Left lung (tissue), 14 donors: ENCODE results near the gene SLX1B. TPM values are rescaled to one million over a fixed set of nuclear protein-coding genes. Genes with fewer than 3 reads are reported as not detected.
A peak's percentile ranks its signal among the peaks of the same experiment; 100 is the strongest.
"Not testable (repeated sequence)": the region's sequence is repeated elsewhere in the genome, so short reads cannot be mapped to it uniquely, and the experiment has no call there.

ENCODE experiments used
- ATAC-seq: fragments of 200-7000 bp; cut with Tn5 transposase; one replicate; pipeline ENCODE4 v1.9.1; 2020; ENCODE audit warnings: moderate library complexity
- DNase-seq, 4 donors: peaks; one replicate each; pipeline ENCODE4 v3.0.0-alpha.2; 2013 to 2020
- H3K27ac ChIP-seq, 2 donors: fragments of 200-600 bp; sonication (generic) in 1 of 2; one replicate each; pipeline versions ENCODE4 v1.5.0 to v1.8.0; 2020 to 2021
- H3K27me3 ChIP-seq, 2 donors: fragments of 200-600 bp; sonication (generic) in 1 of 2; one replicate each; pipeline versions ENCODE4 v1.5.0 to v1.8.0; 2020 to 2021
- H3K36me3 ChIP-seq, 2 donors: fragments of 200-600 bp; sonication (generic) in 1 of 2; one replicate each; pipeline versions ENCODE4 v1.5.0 to v1.8.0; 2020 to 2021
- H3K4me1 ChIP-seq, 2 donors: fragments of 200-600 bp; one replicate each; pipeline ENCODE4 v1.8.0; 2021
- H3K4me3 ChIP-seq, 2 donors: fragments of 200-600 bp; sonication (generic) in 1 of 2; one replicate each; pipeline versions ENCODE4 v1.5.0 to v1.8.0; 2020 to 2021; ENCODE audit warnings: mild to moderate bottlenecking in 1 of 2
- H3K9me3 ChIP-seq, 2 donors: fragments of 200-600 bp; sonication (generic) in 1 of 2; one replicate each; pipeline versions ENCODE4 v1.5.0 to v1.8.0; 2020 to 2021
- intact Hi-C, 2 donors: fragments of 100-400 bp; cut with DNase I; formaldehyde crosslinking; loops; one replicate each; pipeline versions ENCODE4 v1.11.2 to v1.14.2; 2022
- long read RNA-seq, 12 donors: library from polyadenylated mRNA in 2 of 12; unstranded in 2 of 12; transcript quantifications; one replicate each; pipeline ENCODE4 v2.0.0 and lab custom pipeline, GENCODE V29; 2019 to 2026
- polyA plus RNA-seq, 6 donors: library from polyadenylated mRNA; unstranded; fragments of 120-200 nt; gene quantifications; one replicate each; pipeline ENCODE4 v1.2.1, GENCODE V29; 2013; ENCODE audit not compliant: insufficient read length in 6 of 6
- total RNA-seq, 2 donors: library from RNA; stranded (reverse); fragmentation: NEBNext Ultra II Directional; extraction: Animal tissue kit (Norgen Biotek cat#: 25700); gene quantifications; one replicate each; pipeline ENCODE4 v1.2.1, GENCODE V29; 2021
- donor health status: DM: no; HTN: yes; CAD: no.
- donor health status: DM: no; HTN: no; CAD: no.

SLX1B gene
- total RNA-seq = 10 to 100 TPM; 35.1 to 42.0 TPM
- polyA plus RNA-seq = 10 to 100 TPM in 3 of 6 donors, 1 to 10 TPM in 3; 2.0 to 19.9 (median 9.0) TPM
- long read RNA-seq, donor 1, transcript SLX1B-201 (6 exons, 1,165 nt) = major isoform, 11 of 12 reads
- long read RNA-seq, donor 1, partial matches to known transcripts = 0 of 12 reads
- long read RNA-seq, donor 1, other reads (novel, unspliced or antisense) = 0 of 12 reads
- long read RNA-seq, donor 2, transcript SLX1B-201 (6 exons, 1,165 nt) = major isoform, 7 of 9 reads
- long read RNA-seq, donor 2, partial matches to known transcripts = 0 of 9 reads
- long read RNA-seq, donor 2, other reads (novel, unspliced or antisense) = 0 of 9 reads
- long read RNA-seq, donor 3, partial matches to known transcripts = 0 of 3 reads
- long read RNA-seq, donor 3, other reads (novel, unspliced or antisense) = 0 of 3 reads
- long read RNA-seq, donor 4, transcript SLX1B-201 (6 exons, 1,165 nt) = major isoform, 41 of 48 reads
- long read RNA-seq, donor 4, partial matches to known transcripts = 5 of 48 reads
- long read RNA-seq, donor 4, other reads (novel, unspliced or antisense) = 0 of 48 reads
- long read RNA-seq, donor 5 = 0 reads
- long read RNA-seq, donor 6, transcript SLX1B-201 (6 exons, 1,165 nt) = major isoform, 8 of 8 reads
- long read RNA-seq, donor 6, partial matches to known transcripts = 0 of 8 reads
- long read RNA-seq, donor 6, other reads (novel, unspliced or antisense) = 0 of 8 reads
- long read RNA-seq, donor 7, partial matches to known transcripts = 0 of 3 reads
- long read RNA-seq, donor 7, other reads (novel, unspliced or antisense) = 0 of 3 reads
- long read RNA-seq, donor 8, transcript SLX1B-201 (6 exons, 1,165 nt) = major isoform, 6 of 6 reads
- long read RNA-seq, donor 8, partial matches to known transcripts = 0 of 6 reads
- long read RNA-seq, donor 8, other reads (novel, unspliced or antisense) = 0 of 6 reads
- long read RNA-seq, donor 9 = 0 reads
- long read RNA-seq, donor 10, transcript SLX1B-201 (6 exons, 1,165 nt) = major isoform, 42 of 46 reads
- long read RNA-seq, donor 10, partial matches to known transcripts = 1 of 46 reads
- long read RNA-seq, donor 10, other reads (novel, unspliced or antisense) = 2 of 46 reads
- long read RNA-seq, donor 11 = 0 reads
- long read RNA-seq, donor 12 = 0 reads

- H3K9me3 ChIP-seq, H3K36me3 ChIP-seq, intact Hi-C loops, H3K4me1 ChIP-seq, DNase-seq, H3K4me3 ChIP-seq, H3K27me3 ChIP-seq, H3K27ac ChIP-seq: not testable (repeated sequence)
- ATAC-seq = peak; percentile 95
These were observed at the start of gene SLX1B, which contains the start of gene BOLA2 for GRCh38 chr16:29454269-29454668. SLX1B (plus strand) TSS chr16:29454533. BOLA2 (minus strand) TSS chr16:29454351; CDS start chr16:29454253, 98 bp downstream.

DNA sequence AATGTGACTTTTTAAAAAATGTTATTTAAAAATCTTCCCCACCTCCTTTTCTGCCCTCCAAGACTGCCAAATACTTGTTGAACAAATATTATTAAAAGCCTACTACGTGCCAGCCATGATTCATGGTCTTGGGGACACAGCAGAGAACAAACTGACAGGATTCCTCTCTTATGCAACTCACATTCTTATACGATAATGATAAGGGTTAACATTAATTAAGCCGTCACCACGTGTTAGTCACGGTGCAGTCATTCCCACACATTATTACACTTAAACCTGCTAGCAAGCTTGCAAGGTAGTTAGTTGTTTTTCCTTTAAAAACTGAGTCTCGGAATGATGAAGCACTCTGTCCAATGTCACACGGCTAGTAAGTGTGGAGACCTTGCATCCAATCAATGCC lies 49.1 kb upstream of the SLX1B start:
- H3K4me3 ChIP-seq, H3K27ac ChIP-seq, H3K36me3 ChIP-seq, DNase-seq, H3K4me1 ChIP-seq, H3K9me3 ChIP-seq, intact Hi-C loops, H3K27me3 ChIP-seq, ATAC-seq: not testable (repeated sequence)

DNA sequence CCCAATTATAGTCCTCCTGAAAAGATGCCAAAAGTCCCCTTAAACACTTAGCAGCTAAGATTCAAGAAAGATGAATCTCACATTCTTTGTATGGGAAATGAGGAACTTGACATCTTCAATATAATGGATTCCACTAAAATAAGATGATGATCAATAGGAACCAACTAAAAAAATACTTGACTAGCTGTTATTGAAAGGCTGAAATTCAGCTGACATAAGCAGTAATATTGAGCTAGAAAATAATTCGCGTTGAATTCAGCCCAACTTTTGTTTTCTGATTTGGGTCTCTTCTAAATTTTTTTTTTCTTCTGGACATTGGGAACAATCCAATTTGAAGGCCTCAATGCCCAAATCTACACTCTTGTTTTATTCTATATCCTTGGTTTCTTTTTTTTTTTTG lies 30.7 kb upstream of the SLX1B start:
- H3K36me3 ChIP-seq, intact Hi-C loops, DNase-seq, ATAC-seq, H3K27ac ChIP-seq, H3K4me1 ChIP-seq, H3K4me3 ChIP-seq, H3K9me3 ChIP-seq, H3K27me3 ChIP-seq: not testable (repeated sequence)

GRCh38 chr16:29425390-29425789 lies 28.9 kb upstream of the SLX1B start:
- H3K9me3 ChIP-seq, H3K27me3 ChIP-seq, H3K4me3 ChIP-seq, H3K27ac ChIP-seq, ATAC-seq, H3K36me3 ChIP-seq, intact Hi-C loops, DNase-seq, H3K4me1 ChIP-seq: not testable (repeated sequence)

DNA sequence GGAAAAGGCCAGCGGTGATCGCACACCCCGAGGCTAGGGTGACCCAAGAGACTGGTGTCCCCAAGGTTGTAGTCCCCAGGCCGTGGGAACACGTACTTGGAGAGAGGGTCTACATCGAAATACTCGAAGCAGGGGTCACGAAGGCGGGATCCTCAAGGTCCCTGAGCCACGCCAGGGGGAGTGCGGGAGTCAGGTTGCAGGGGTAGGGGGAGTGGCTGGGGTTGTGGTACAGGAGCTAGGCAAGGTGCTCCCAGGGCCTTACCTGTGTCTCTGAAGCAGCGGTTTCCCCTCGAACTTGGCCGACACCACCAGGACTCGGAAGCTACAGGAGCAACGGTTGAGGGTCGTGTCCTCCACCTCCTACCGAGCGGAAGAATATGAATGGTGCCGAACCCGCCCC lies 579 bp upstream of the SLX1B start:
- H3K27me3 ChIP-seq, H3K36me3 ChIP-seq, H3K27ac ChIP-seq, H3K9me3 ChIP-seq, H3K4me3 ChIP-seq, H3K4me1 ChIP-seq, DNase-seq, intact Hi-C loops: not testable (repeated sequence)
- ATAC-seq = peak; percentile 41

- H3K36me3 ChIP-seq, H3K9me3 ChIP-seq, intact Hi-C loops, H3K4me3 ChIP-seq, H3K27me3 ChIP-seq, DNase-seq, H3K27ac ChIP-seq, H3K4me1 ChIP-seq: not testable (repeated sequence)
- peak; percentile 87 for ATAC-seq
These were observed 495 bp downstream of the SLX1B start for GRCh38 chr16:29454828-29455227.

DNA sequence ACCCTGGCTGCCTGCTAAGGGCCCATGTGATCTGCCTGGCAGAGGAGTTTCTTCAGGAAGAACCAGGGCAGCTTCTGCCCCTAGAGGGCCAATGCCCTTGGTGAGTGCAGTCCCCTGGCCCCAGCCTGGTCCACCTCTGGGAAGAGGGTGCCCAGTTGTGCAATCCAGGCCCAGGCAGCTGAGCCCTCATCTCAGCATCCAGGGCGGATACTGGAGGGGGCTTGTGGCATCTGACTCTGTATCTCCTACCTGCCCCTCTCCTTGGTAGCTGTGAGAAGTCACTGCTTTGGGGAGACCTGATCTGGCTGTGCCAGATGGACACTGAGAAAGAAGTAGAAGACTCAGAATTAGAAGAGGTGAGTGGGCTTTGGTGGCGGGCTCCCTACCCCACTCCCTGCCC lies 3.3 kb downstream of the SLX1B start:
- H3K27ac ChIP-seq, H3K9me3 ChIP-seq, H3K4me3 ChIP-seq, H3K27me3 ChIP-seq, ATAC-seq, H3K4me1 ChIP-seq, intact Hi-C loops, H3K36me3 ChIP-seq: not testable (repeated sequence)
- DNase-seq = peak in 1 of 4 donors; percentile 43

- H3K4me1 ChIP-seq, H3K27me3 ChIP-seq, H3K27ac ChIP-seq, H3K9me3 ChIP-seq, H3K4me3 ChIP-seq, DNase-seq, intact Hi-C loops, H3K36me3 ChIP-seq: not testable (repeated sequence)
- peak; percentile 76 for ATAC-seq
These were observed 5.6 kb downstream of the SLX1B start, which contains the start of gene SULT1A4 for GRCh38 chr16:29459706-29460646. SULT1A4 (plus strand) TSS chr16:29459913; CDS start chr16:29461386, 1,473 bp downstream.

DNA sequence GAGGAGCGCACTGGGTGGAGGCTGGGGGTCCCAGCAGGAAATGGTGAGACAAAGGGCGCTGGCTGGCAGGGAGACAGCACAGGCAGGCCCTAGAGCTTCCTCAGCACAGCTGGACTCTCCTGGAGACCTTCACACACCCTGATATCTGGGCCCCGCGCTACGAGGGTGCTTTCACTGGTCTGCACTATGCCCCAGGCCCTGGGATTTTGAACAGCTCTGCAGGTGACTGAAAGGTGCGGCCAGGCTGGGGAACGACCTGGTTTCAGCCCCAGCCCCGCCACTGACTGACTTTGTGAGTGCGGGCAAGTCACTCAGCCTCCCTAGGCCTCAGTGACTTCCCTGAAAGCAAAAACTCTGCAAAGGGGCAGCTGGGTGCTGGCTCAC lies 6.3 kb downstream of the SLX1B start:
- intact Hi-C loops, DNase-seq, H3K36me3 ChIP-seq, H3K9me3 ChIP-seq, H3K27me3 ChIP-seq, H3K4me1 ChIP-seq, H3K27ac ChIP-seq, H3K4me3 ChIP-seq: not testable (repeated sequence)
- ATAC-seq = peak; percentile 2

GRCh38 chr16:29465985-29466824 lies 11.9 kb downstream of the SLX1B start:
- DNase-seq, intact Hi-C loops, H3K4me1 ChIP-seq, H3K36me3 ChIP-seq, H3K4me3 ChIP-seq, H3K9me3 ChIP-seq, H3K27me3 ChIP-seq, H3K27ac ChIP-seq: not testable (repeated sequence)
- ATAC-seq = peak; percentile 67

GRCh38 chr16:29466904-29467303 lies 12.6 kb downstream of the SLX1B start:
- H3K4me3 ChIP-seq, H3K9me3 ChIP-seq, H3K27ac ChIP-seq, DNase-seq, H3K36me3 ChIP-seq, H3K4me1 ChIP-seq, H3K27me3 ChIP-seq, intact Hi-C loops: not testable (repeated sequence)
- ATAC-seq = peak; percentile 38
